Neural progenitor cell (in vitro differentiated cells): ENCODE data around the gene TMC4.

Experiments used
- CTCF ChIP-seq: fragments of 200-600 bp; sonication (generic); IDR thresholded peaks from 2 replicates; pipeline ENCODE4 v1.5.1; 2017; ENCODE audit warnings: antibody characterized with exemption, mild to moderate bottlenecking
- EZH2 ChIP-seq: fragments of 200-600 bp; sonication (generic); IDR thresholded peaks from 2 replicates; pipeline ENCODE4 v1.6.1; 2017; ENCODE audit warnings: antibody characterized with exemption, mild to moderate bottlenecking, moderate library complexity
- EZH2phosphoT487 ChIP-seq: fragments of 200-600 bp; sonication (generic); IDR thresholded peaks from 2 replicates; pipeline ENCODE4 v1.6.1; 2017; ENCODE audit warnings: antibody characterized with exemption

GRCh38 chr19:54159352-54160181, 13.4 kb downstream of the TMC4 start, which contains the start of gene LENG1:
- TF ChIP-seq CTCF (peak; percentile 54), EZH2phosphoT487 (no peak), EZH2 (no peak)
